Measurements from ENCODE around the gene KDM3B.
A peak's percentile ranks its signal among the peaks of the same experiment; 100 is the strongest.

KDM3B gene

DNA sequence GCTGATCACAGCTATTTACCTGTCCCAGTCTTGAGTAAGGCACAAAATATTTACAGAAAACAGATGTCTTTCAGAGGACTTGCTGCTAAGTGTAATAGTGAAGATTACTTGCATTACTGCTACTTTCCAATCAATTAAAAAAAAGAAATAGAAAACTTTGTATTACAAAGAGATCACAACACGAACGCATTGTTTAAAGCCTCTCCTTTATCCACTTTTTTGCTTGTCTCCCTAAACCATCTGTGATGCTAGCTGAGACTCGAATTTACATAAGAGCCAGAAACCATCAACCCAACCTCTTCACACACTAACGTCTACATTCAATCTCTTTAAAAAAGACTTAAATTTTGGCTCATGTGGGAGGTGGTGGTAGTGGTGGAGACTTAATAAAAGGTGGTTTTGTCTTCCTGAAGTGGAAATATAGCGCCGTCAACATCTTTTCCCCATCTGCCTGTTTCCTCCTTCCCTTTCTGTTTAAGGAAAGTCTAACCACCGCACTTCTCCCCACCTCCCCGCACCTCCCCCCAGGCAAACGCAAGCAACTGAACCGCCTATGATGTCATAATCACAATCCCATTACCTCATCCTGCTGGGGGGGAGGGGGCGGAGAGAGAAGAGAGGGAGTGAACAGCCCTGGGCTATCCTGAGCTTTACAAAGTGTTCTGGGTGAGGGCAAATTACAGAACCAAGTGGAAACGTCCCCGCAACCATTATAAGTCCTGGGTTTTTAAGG is 15.4 kb upstream of the KDM3B start:
- no peaks in the 10 kb centered on the region for H3K27me3 ChIP-seq (ENCODE audit: low read depth, low read length)
- peak overlapping the region; percentile 97 for H3K27ac ChIP-seq (ENCODE audit: low read length)
- no peaks in the 10 kb centered on the region for H3K9me3 ChIP-seq (ENCODE audit: control insufficient read depth in 1 of 2, low read length in 2 of 2)
- H3K4me1 ChIP-seq (ENCODE audit: control insufficient read depth in 1 of 2, insufficient read depth in 2 of 2, low read length in 2 of 2), result peaks cover 12 to 29% of the 10 kb centered on the region in 2 donors
- peak overlapping the region; percentile 74 to 89 for H3K4me3 ChIP-seq (ENCODE audit: low read depth in 1 of 2, low read length in 2 of 2)
- peaks cover 0 to 5% of the 10 kb centered on the region in 2 donors for H3K36me3 ChIP-seq (ENCODE audit: control insufficient read depth in 1 of 2, insufficient read depth in 2 of 2, low read length in 2 of 2)

DNA sequence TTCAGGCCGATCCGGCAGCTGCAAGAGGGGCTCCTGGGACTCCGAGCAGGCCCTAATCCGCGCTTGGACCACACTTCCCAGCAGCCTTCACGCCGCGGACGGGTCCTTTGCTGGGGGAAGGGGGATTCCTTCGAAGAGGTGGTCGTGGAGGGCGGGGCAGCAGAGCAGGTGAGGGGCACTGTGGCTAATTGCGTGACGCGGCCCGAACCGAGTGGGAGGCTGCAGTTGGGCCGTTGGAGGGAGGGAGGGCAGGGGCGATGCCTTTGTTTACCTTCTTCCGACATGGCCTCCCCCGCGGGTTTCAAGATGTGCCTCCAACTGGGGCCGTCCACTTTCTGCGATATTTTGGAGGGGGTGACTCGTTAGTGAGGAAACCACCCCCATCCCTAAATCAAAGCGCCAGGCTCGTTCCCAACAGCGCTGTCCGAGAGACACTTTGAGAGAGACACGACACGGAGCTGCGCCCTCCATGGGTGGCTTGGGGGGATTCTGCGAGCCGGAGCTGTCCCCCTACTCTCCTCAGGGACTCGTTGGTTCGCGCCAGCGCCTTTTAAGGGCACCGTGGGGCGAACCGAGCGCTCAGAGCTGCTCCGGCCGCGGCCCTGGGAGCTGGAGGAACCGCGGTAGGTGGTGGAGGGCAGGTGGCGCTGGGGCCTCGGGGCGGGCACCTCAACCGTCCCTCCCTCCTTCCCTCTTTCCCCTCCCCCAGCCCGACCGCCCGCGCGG is 14.6 kb upstream of the KDM3B start, which contains the start of gene FAM53C:
TSS of gene FAM53C (plus strand) at position 582 of the 726 bp plus-strand sequence. CDS start 3,070 bp downstream, outside the sequence.
- Histone ChIP-seq H3K36me3 (ENCODE audit: control insufficient read depth in 1 of 2, insufficient read depth in 2 of 2, low read length in 2 of 2) (peaks cover 0 to 5% of the 10 kb centered on the region in 2 donors), H3K9me3 (ENCODE audit: control insufficient read depth in 1 of 2, low read length in 2 of 2) (no peaks in the 10 kb centered on the region), H3K4me1 (ENCODE audit: control insufficient read depth in 1 of 2, insufficient read depth in 2 of 2, low read length in 2 of 2) (peaks cover 9 to 24% of the 10 kb centered on the region in 2 donors), H3K27me3 (ENCODE audit: low read depth, low read length) (no peaks in the 10 kb centered on the region), H3K27ac (ENCODE audit: low read length) (peak within 1 kb of the TSS; percentile 97), H3K4me3 (ENCODE audit: low read depth in 1 of 2, low read length in 2 of 2) (peak within 1 kb of the TSS; percentile 74 to 89)

DNA sequence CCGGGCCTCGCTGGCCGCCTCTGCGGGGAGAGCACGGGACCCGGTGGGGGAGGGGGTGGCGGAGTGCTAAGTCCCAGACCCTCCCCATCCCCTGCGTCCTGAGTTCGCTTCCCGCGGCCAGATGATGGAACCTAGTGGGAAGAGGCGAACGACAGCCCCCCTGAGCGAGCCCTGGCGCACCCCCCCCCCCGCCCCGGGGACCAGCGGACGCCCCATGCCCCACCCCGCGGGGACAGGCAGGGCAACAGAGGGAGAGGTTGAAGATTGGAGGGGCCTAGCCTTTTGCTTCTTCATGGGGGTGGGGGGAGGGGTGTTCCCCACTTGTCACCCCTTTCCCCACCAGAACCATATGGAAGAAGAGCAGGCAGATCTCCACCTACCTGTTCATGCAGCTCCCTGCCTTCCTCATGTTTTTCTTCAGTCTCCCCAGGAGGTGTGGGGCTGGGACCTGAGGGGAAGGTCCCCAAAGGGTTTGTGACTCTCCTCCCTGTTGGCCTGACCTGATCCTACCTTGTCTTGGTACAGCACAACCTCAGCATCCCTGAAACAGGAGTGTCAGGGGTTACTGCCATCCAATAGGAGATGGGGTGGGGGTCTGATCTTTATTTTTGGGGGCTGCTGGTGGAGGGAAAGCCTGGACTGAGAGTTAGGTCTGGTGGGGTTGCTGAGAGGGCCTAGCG is 13.9 kb upstream of the KDM3B start:
- H3K4me1 ChIP-seq (ENCODE audit: control insufficient read depth in 1 of 2, insufficient read depth in 2 of 2, low read length in 2 of 2), result peaks cover 9 to 24% of the 10 kb centered on the region in 2 donors
- H3K9me3 ChIP-seq (ENCODE audit: control insufficient read depth in 1 of 2, low read length in 2 of 2), result no peaks in the 10 kb centered on the region
- no peaks in the 10 kb centered on the region for H3K27me3 ChIP-seq (ENCODE audit: low read depth, low read length)
- peak overlapping the region; percentile 74 to 89 for H3K4me3 ChIP-seq (ENCODE audit: low read depth in 1 of 2, low read length in 2 of 2)
- H3K36me3 ChIP-seq (ENCODE audit: control insufficient read depth in 1 of 2, insufficient read depth in 2 of 2, low read length in 2 of 2), result peaks cover 3 to 5% of the 10 kb centered on the region in 2 donors
- H3K27ac ChIP-seq (ENCODE audit: low read length), result peak overlapping the region; percentile 83

DNA sequence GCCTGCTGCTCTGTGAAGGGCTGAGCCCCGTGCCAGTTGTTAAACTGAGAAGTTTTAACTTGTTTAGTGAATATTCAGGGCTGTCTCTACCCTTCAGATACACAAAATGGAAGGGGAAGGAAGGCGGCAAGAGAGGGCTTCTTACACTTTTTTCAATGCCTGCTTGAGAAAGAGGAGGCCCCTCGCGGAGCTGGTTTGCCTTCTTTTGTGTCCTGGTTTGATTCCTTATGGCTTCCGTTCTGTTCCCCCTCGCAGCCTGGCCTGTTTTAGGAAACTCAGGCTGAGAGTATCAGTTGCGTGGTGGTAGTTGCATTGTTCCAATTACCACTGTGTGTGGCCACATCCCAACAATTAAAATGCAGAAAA is 13.4 kb upstream of the KDM3B start:
- peaks cover 8 to 9% of the 10 kb centered on the region in 2 donors for H3K36me3 ChIP-seq (ENCODE audit: control insufficient read depth in 1 of 2, insufficient read depth in 2 of 2, low read length in 2 of 2)
- H3K9me3 ChIP-seq (ENCODE audit: control insufficient read depth in 1 of 2, low read length in 2 of 2), result no peaks in the 10 kb centered on the region
- H3K27me3 ChIP-seq (ENCODE audit: low read depth, low read length), result no peaks in the 10 kb centered on the region
- peak overlapping the region; percentile 83 for H3K27ac ChIP-seq (ENCODE audit: low read length)
- H3K4me3 ChIP-seq (ENCODE audit: low read depth in 1 of 2, low read length in 2 of 2), result peak overlapping the region; percentile 74 to 89
- H3K4me1 ChIP-seq (ENCODE audit: control insufficient read depth in 1 of 2, insufficient read depth in 2 of 2, low read length in 2 of 2), result peaks cover 9 to 24% of the 10 kb centered on the region in 2 donors

DNA sequence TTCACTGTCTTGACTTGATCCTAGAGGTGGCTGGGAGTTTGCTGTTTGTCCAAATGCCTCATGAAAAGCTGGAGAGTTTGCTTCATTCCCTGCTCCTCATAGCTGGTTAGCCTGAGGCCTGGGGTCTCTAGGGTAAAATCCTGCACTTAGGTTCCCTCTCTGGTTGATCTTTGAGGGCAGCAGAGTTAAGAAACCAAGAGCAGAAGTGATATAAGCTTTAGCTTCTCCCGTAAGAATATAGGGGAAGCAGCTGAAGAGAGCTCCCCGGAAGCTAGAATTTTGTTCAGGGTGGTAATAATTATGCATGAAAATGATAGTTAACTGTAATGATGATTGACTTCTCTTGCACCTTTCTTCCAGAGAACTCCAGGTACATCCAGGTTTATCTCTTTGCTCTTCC is 13.0 kb upstream of the KDM3B start:
- Histone ChIP-seq H3K36me3 (ENCODE audit: control insufficient read depth in 1 of 2, insufficient read depth in 2 of 2, low read length in 2 of 2) (peaks cover 12% of the 10 kb centered on the region in 2 donors), H3K27ac (ENCODE audit: low read length) (peak overlapping the region; percentile 83), H3K4me3 (ENCODE audit: low read depth in 1 of 2, low read length in 2 of 2) (peak overlapping the region; percentile 74 to 89)

DNA sequence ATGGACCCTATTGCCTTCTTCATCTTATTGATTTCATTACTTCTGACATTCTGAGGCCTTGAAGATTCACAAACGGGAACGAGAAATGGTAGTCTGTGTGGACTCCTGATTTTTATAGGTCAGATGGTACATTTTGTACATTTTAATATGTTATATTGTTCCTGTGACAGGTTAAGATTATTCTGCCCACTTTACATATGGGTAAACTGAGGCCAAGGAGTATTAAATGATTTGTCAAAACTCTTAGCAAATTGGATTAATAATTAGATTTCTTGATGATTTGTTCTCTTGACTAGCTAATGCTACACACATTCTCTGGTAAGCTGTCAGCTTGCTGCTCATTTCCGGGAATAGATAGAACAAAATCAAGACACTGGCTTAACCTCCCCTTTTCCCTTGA is 12.5 kb upstream of the KDM3B start:
- peaks cover 9 to 24% of the 10 kb centered on the region in 2 donors for H3K4me1 ChIP-seq (ENCODE audit: control insufficient read depth in 1 of 2, insufficient read depth in 2 of 2, low read length in 2 of 2)
- H3K27ac ChIP-seq (ENCODE audit: low read length), result no peak overlapping the region
- no peaks in the 10 kb centered on the region for H3K9me3 ChIP-seq (ENCODE audit: control insufficient read depth in 1 of 2, low read length in 2 of 2)
- peaks cover 15 to 18% of the 10 kb centered on the region in 2 donors for H3K36me3 ChIP-seq (ENCODE audit: control insufficient read depth in 1 of 2, insufficient read depth in 2 of 2, low read length in 2 of 2)
- peak overlapping the region; percentile 74 to 89 for H3K4me3 ChIP-seq (ENCODE audit: low read depth in 1 of 2, low read length in 2 of 2)
- no peaks in the 10 kb centered on the region for H3K27me3 ChIP-seq (ENCODE audit: low read depth, low read length)

More for the DNA sequence above, 13.0 kb upstream of the KDM3B start:
- Histone ChIP-seq H3K9me3 (ENCODE audit: control insufficient read depth in 1 of 2, low read length in 2 of 2) (no peaks in the 10 kb centered on the region), H3K27me3 (ENCODE audit: low read depth, low read length) (no peaks in the 10 kb centered on the region), H3K4me1 (ENCODE audit: control insufficient read depth in 1 of 2, insufficient read depth in 2 of 2, low read length in 2 of 2) (peaks cover 9 to 24% of the 10 kb centered on the region in 2 donors)

DNA sequence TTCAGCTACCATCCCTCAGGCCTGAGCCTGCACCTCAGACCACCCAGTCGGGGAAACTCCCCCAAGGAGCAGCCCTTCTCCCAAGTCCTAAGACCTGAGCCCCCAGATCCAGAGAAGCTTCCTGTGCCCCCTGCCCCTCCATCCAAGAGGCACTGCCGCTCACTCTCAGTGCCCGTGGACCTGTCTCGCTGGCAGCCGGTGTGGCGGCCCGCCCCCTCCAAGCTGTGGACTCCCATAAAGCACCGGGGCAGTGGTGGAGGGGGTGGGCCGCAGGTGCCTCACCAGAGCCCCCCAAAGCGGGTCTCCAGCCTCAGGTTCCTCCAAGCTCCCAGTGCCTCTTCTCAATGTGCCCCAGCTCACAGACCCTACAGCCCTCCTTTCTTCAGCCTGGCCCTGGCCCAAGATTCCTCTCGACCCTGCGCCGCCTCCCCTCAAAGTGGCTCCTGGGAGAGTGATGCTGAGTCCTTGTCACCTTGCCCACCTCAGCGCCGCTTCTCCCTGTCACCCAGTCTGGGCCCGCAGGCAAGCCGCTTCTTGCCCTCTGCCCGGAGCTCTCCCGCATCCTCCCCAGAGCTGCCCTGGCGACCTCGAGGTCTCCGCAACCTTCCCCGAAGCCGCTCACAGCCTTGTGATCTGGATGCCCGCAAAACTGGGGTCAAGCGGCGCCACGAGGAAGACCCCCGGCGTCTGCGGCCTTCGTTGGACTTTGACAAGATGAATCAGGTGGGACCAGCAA is 7.4 kb upstream of the KDM3B start:
- no peak overlapping the region for H3K4me3 ChIP-seq (ENCODE audit: low read depth in 1 of 2, low read length in 2 of 2)
- no peak overlapping the region for H3K27ac ChIP-seq (ENCODE audit: low read length)
- H3K9me3 ChIP-seq (ENCODE audit: control insufficient read depth in 1 of 2, low read length in 2 of 2), result no peaks in the 10 kb centered on the region
- H3K27me3 ChIP-seq (ENCODE audit: low read depth, low read length), result no peaks in the 10 kb centered on the region
- H3K4me1 ChIP-seq (ENCODE audit: control insufficient read depth in 1 of 2, insufficient read depth in 2 of 2, low read length in 2 of 2), result peaks cover 4 to 13% of the 10 kb centered on the region in 2 donors
- H3K36me3 ChIP-seq (ENCODE audit: control insufficient read depth in 1 of 2, insufficient read depth in 2 of 2, low read length in 2 of 2), result peaks cover 42 to 67% of the 10 kb centered on the region in 2 donors

DNA sequence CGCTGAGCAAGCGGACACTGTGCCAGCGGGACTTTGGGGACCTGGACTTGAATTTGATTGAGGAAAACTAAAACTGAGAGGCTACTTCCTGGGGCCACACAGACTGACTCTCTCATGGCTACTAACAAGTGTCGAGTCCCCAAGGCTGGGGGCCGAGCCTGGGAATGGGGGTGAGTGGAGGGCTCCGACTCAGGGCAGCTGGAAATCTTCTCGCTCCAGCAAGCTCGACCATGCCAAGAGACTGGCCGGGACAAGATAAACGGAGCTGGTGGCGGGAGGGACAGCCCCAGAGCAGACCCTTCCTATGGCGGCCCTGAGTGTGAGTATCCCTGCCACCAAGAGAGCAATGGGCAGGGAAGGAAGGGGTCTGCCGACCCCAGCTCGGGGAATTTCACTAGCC is 5.6 kb upstream of the KDM3B start:
- peaks cover 37 to 67% of the 10 kb centered on the region in 2 donors for H3K36me3 ChIP-seq (ENCODE audit: control insufficient read depth in 1 of 2, insufficient read depth in 2 of 2, low read length in 2 of 2)
- no peak overlapping the region for H3K4me3 ChIP-seq (ENCODE audit: low read depth in 1 of 2, low read length in 2 of 2)
- no peaks in the 10 kb centered on the region for H3K9me3 ChIP-seq (ENCODE audit: control insufficient read depth in 1 of 2, low read length in 2 of 2)
- H3K27ac ChIP-seq (ENCODE audit: low read length), result no peak overlapping the region
- no peaks in the 10 kb centered on the region for H3K4me1 ChIP-seq (ENCODE audit: control insufficient read depth in 1 of 2, insufficient read depth in 2 of 2, low read length in 2 of 2)
- no peaks in the 10 kb centered on the region for H3K27me3 ChIP-seq (ENCODE audit: low read depth, low read length)

DNA sequence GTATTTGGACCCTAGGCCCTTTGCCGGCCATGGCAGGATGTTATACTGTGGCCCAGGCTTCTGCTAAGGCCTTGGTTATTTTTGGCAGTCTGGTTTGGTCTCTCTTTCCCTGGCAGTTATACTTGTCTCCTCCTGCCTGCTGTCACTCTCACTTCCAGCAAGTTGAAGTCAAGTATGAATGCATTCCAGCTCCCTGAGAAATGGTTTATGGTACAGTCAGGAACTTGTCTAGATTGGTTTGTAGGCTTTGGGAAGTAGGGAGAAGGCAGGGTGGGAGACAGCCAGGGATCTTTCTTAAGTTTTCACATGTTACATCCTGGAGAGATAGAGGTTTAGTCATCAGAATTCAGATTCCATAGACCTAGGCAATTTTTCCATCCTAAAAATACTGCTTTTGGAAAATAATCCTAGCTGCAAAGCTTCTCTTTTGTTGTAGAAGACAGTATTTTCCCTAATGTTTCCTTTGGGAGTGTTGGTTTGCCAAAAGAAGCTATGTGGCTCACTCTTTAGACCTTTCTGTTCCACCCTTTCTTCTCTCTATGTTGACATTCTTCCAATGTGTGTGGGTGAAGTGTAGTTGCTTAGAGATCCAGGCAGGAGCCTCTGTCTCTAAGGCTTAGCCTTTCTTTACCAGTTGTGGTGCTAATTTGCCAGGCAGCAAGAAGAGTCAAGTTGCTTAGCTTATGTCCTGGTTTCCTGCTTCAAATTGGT is 2.5 kb upstream of the KDM3B start:
- no peak overlapping the region for H3K27ac ChIP-seq (ENCODE audit: low read length)

DNA sequence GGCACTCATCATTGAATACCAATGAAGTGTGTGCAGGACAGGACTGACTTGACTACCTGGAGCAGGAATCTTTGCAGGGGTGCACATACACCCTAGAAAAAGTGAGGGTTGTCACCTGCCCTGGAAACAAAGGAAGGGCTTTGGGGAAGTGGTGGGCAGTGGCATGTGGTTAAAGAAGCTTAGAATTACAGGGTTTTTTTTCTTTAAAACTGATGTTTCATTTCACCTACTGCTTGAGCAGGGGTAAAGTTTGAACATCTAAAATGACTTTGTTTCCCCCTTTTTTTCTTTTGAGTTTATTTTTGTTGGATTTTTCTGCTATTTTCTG is 2.0 kb upstream of the KDM3B start:
- Histone ChIP-seq H3K27me3 (ENCODE audit: low read depth, low read length) (no peaks in the 10 kb centered on the region), H3K4me1 (ENCODE audit: control insufficient read depth in 1 of 2, insufficient read depth in 2 of 2, low read length in 2 of 2) (peaks cover 14 to 17% of the 10 kb centered on the region in 2 donors), H3K36me3 (ENCODE audit: control insufficient read depth in 1 of 2, insufficient read depth in 2 of 2, low read length in 2 of 2) (peaks cover 26 to 48% of the 10 kb centered on the region in 2 donors), H3K9me3 (ENCODE audit: control insufficient read depth in 1 of 2, low read length in 2 of 2) (no peaks in the 10 kb centered on the region), H3K27ac (ENCODE audit: low read length) (no peak overlapping the region), H3K4me3 (ENCODE audit: low read depth in 1 of 2, low read length in 2 of 2) (no peak overlapping the region)

More for the DNA sequence above, 2.5 kb upstream of the KDM3B start:
- Histone ChIP-seq H3K4me1 (ENCODE audit: control insufficient read depth in 1 of 2, insufficient read depth in 2 of 2, low read length in 2 of 2) (peaks cover 10 to 12% of the 10 kb centered on the region in 2 donors), H3K36me3 (ENCODE audit: control insufficient read depth in 1 of 2, insufficient read depth in 2 of 2, low read length in 2 of 2) (peaks cover 27 to 53% of the 10 kb centered on the region in 2 donors), H3K27me3 (ENCODE audit: low read depth, low read length) (no peaks in the 10 kb centered on the region), H3K9me3 (ENCODE audit: control insufficient read depth in 1 of 2, low read length in 2 of 2) (no peaks in the 10 kb centered on the region), H3K4me3 (ENCODE audit: low read depth in 1 of 2, low read length in 2 of 2) (no peak overlapping the region)
